AG04449 (cell line): ENCODE measurements around the gene MGAT5.

Experiments used
- CTCF ChIA-PET: fragments of 350-600 bp; formaldehyde crosslinking; extraction: SDS; loops from one replicate; lab custom pipeline; 2021; ENCODE audit warnings: antibody characterized with exemption; lab: Yijun Ruan, JAX
- POLR2A ChIA-PET: fragments of 400-600, 350-600 bp; formaldehyde crosslinking; extraction: SDS; loops from one replicate; lab custom pipeline; 2020; ENCODE audit warnings: antibody characterized with exemption, inconsistent platforms; lab: Yijun Ruan, JAX
- DNase-seq: peaks from one replicate; pipeline ENCODE4 v3.0.0-alpha.2; 2010; ENCODE audit warnings: low read depth, low spot score
- H3K4me3 ChIP-seq: 2 replicates; pipeline ENCODE4 v1.5.1; 2011; ENCODE audit warnings: low read depth, mild to moderate bottlenecking, control low read depth, low read length
- TF ChIP-seq, protein P1 (sequence below): IDR thresholded peaks from one replicate; pipeline ENCODE4 v1.5.1; 2011; ENCODE audit warnings: mild to moderate bottlenecking, moderate library complexity, low read length, control low read depth, inconsistent platforms; ENCODE audit not compliant: insufficient read depth; ENCODE audit errors: missing control alignments

MGAT5 gene

GRCh38 chr2:134384131-134384530 is 130.3 kb downstream of the MGAT5 start:
- TF ChIP-seq, protein P1, sequence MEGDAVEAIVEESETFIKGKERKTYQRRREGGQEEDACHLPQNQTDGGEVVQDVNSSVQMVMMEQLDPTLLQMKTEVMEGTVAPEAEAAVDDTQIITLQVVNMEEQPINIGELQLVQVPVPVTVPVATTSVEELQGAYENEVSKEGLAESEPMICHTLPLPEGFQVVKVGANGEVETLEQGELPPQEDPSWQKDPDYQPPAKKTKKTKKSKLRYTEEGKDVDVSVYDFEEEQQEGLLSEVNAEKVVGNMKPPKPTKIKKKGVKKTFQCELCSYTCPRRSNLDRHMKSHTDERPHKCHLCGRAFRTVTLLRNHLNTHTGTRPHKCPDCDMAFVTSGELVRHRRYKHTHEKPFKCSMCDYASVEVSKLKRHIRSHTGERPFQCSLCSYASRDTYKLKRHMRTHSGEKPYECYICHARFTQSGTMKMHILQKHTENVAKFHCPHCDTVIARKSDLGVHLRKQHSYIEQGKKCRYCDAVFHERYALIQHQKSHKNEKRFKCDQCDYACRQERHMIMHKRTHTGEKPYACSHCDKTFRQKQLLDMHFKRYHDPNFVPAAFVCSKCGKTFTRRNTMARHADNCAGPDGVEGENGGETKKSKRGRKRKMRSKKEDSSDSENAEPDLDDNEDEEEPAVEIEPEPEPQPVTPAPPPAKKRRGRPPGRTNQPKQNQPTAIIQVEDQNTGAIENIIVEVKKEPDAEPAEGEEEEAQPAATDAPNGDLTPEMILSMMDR = no peak
- ChIA-PET CTCF (interaction anchor here (1.0 to 17.4 kb wide), 2 partner anchors 27 to 265 kb away, joined by 3 to 147 read pairs; no protein-coding TSS in a partner anchor), POLR2A (no interaction called here)
- DNase-seq = no peak
- no peak overlapping the region for H3K4me3 ChIP-seq

DNA sequence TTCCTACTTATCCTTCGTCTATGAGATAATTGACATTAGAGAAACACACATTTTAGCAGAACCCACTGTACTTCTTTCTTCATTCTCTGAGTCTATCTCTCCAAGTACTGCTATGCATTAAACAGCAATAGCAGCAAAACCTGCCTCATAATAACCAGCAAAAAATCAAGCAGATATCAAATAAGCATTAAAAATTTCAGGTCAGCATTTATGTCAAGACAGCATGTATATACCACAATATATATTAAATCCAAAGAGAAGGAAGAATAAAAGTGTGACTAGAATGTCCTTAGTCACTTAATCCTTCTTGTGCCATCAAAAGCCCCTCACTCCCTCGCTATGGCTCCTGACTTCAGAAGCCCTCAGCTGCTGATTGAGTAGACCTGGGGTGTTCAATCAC is 131.3 kb downstream of the MGAT5 start:
- DNase-seq = no peak
- TF ChIP-seq, protein P1 = no peak
- POLR2A ChIA-PET = no interaction called here
- H3K4me3 ChIP-seq = no peak overlapping the region
- CTCF ChIA-PET = interaction anchor here (0.9 to 1.0 kb wide), 2 partner anchors 9 to 65 kb away, joined by 5 to 6 read pairs; no protein-coding TSS in a partner anchor

DNA sequence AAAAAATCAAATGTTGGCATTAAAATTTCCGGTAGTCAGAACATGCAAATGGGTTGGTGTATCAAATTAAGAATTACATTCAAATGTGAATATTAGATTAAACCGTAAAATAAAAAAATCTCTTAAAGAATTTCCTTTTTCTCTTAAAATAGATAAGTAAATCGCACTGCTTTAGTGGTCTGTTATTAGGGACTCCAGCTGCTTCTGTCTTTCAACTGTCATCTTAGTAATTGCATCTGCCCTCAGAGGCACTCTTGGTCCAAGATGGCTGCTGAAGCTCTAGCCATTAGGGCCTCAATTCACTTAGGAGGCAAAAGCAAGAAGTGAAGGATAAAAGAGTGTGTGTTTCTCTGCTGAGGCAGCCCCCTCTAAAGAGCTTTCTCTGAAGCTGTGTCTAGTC is 132.4 kb downstream of the MGAT5 start:
- no peak overlapping the region for H3K4me3 ChIP-seq
- ChIA-PET CTCF (interaction anchor here (2.9 kb wide), 1 partner anchor 12 kb away, joined by 16 read pairs; no protein-coding TSS in a partner anchor), POLR2A (no interaction called here)
- no peak for DNase-seq
- TF ChIP-seq, protein P1 = no peak

DNA sequence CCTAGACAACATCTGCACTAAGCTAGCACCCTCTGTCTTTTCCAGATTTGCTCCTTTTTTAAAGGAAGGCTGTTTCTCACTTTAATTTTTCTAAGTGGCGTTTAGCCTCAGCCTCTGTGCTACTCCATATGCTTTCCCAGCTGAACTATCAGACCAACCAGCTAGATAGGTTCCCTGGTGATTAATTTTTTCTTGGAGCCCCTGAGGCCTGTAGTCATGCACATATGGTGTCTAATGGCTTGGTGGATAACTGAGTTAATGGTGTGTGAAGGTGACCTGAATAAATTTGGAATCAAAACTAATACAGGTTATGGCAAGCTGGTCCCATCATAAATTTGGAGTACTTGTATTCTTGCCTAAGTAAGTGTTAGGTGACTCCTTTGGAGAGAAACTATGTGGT is 135.5 kb downstream of the MGAT5 start:
- no peak for DNase-seq
- ChIA-PET CTCF (interaction anchor here (1.6 kb wide), 1 partner anchor 62 kb away, joined by 4 read pairs; no protein-coding TSS in a partner anchor), POLR2A (no interaction called here)
- TF ChIP-seq, protein P1 = no peak
- no peak overlapping the region for H3K4me3 ChIP-seq

DNA sequence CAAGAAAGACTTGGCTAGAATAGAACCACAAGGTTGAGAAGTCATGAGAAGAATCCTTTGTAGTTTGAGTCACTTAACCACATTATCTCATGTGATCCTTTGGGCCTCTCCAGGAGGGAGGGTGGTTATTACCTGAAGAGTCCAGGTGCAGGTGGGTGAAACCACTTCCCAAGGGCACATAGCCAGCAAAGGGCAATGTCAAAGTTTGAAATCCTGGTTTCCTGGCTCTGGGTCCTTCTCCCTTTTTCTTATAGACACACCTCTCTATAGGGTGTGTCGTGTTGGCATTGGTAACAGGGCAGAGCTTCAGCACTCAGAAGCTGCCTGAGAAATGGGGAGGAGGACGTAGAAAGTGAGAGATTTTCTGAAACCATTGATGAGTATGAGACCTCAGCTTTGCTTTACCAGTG is 137.9 kb downstream of the MGAT5 start:
- TF ChIP-seq, protein P1 = no peak
- no peak for DNase-seq
- H3K4me3 ChIP-seq = no peak overlapping the region
- CTCF ChIA-PET = interaction anchor here (0.6 to 1.3 kb wide), 5 partner anchors 9 to 60 kb away, joined by 3 to 5 read pairs (median 3); no protein-coding TSS in a partner anchor
- POLR2A ChIA-PET = no interaction called here

GRCh38 chr2:134392442-134393074 is 138.7 kb downstream of the MGAT5 start:
- CTCF ChIA-PET = interaction anchor here (0.6 to 1.3 kb wide), 8 partner anchors 8 to 276 kb away, joined by 3 to 5 read pairs (median 3); no protein-coding TSS in a partner anchor
- no peak overlapping the region for H3K4me3 ChIP-seq
- TF ChIP-seq, protein P1 = no peak
- POLR2A ChIA-PET = interaction anchor here (0.8 kb wide), 1 partner anchor 20 kb away, joined by 4 read pairs; no protein-coding TSS in a partner anchor
- DNase-seq = no peak
